SK-N-SH treated with all-trans-retinoic acid at 6 μM for 48 hours (cell line): ENCODE data around the gene ABCG2.
A peak's percentile ranks its signal among the peaks of the same experiment; 100 is the strongest.

Experiments
- ATAC-seq: fragments of 200-7000 bp; cut with Tn5 transposase; 3 replicates; pipeline ENCODE4 v1.9.1; 2020; ENCODE audit warnings: mild to moderate bottlenecking, moderate library complexity
- ARNTL ChIP-seq: fragments of 450-650 bp; formaldehyde crosslinking; IDR thresholded peaks from 2 replicates; pipeline ENCODE4 v1.5.0; 2020; ENCODE audit warnings: low read depth, mild to moderate bottlenecking, moderate library complexity, borderline replicate concordance
- BACH2 ChIP-seq: fragments of 250-450 bp; sonication (Bioruptor Pico); IDR thresholded peaks from 2 replicates; pipeline ENCODE4 v1.9.0; 2021; ENCODE audit warnings: mild to moderate bottlenecking, borderline replicate concordance
- GLIS3 ChIP-seq: fragments of 250-450 bp; sonication (Bioruptor Pico); IDR thresholded peaks from 2 replicates; pipeline ENCODE4 v1.5.0; 2020; ENCODE audit warnings: mild to moderate bottlenecking, moderate library complexity
- ISL1 ChIP-seq: fragments of 250-450 bp; sonication (Bioruptor Pico); IDR thresholded peaks from 2 replicates; pipeline ENCODE4 v2.1.2; 2022; ENCODE audit warnings: mild to moderate bottlenecking, moderate library complexity
- OSR1 ChIP-seq: fragments of 250-450 bp; sonication (Bioruptor Pico); IDR thresholded peaks from 2 replicates; pipeline ENCODE4 v1.8.0; 2022; ENCODE audit warnings: moderate library complexity, mild to moderate bottlenecking, inconsistent platforms
- PPARA ChIP-seq: fragments of 250-450 bp; sonication (Bioruptor Pico); IDR thresholded peaks from 2 replicates; pipeline ENCODE4 v1.5.0; 2020; ENCODE audit warnings: mild to moderate bottlenecking, borderline replicate concordance
- SNAI2 ChIP-seq: fragments of 250-450 bp; sonication (Bioruptor Pico); IDR thresholded peaks from 2 replicates; pipeline ENCODE4 v1.5.0; 2020; ENCODE audit warnings: mild to moderate bottlenecking, moderate library complexity
- TCF4 ChIP-seq: fragments of 250-450 bp; sonication (Bioruptor Pico); IDR thresholded peaks from 2 replicates; pipeline ENCODE4 v1.8.0; 2021; ENCODE audit warnings: mild to moderate bottlenecking, moderate library complexity, borderline replicate concordance
- ZC3H10 ChIP-seq: fragments of 250-450 bp; sonication (Bioruptor Pico); IDR thresholded peaks from 2 replicates; pipeline ENCODE4 v1.5.1; 2021; ENCODE audit warnings: mild to moderate bottlenecking, moderate library complexity
- ZFP3 ChIP-seq: fragments of 250-450 bp; sonication (Bioruptor Pico); IDR thresholded peaks from 2 replicates; pipeline ENCODE4 v1.5.0; 2020; ENCODE audit warnings: mild to moderate bottlenecking, moderate library complexity
- ZFP30 ChIP-seq: fragments of 450-650 bp; formaldehyde crosslinking; IDR thresholded peaks from 2 replicates; pipeline ENCODE4 v1.5.0; 2022; ENCODE audit warnings: mild to moderate bottlenecking, moderate library complexity
- ZNF565 ChIP-seq: fragments of 450-650 bp; formaldehyde crosslinking; conservative IDR thresholded peaks from 2 replicates; pipeline ENCODE4 v1.5.0; 2020; ENCODE audit warnings: low read depth, mild to moderate bottlenecking, moderate library complexity
- ZNF8 ChIP-seq: fragments of 450-650 bp; formaldehyde crosslinking; IDR thresholded peaks from 2 replicates; pipeline ENCODE4 v1.5.0; 2020; ENCODE audit warnings: mild to moderate bottlenecking, moderate library complexity
- TF ChIP-seq, protein P1 (sequence below): fragments of 250-450 bp; sonication (Bioruptor Pico); IDR thresholded peaks from 2 replicates; pipeline ENCODE4 v1.5.1; 2021; ENCODE audit warnings: mild to moderate bottlenecking, moderate library complexity
- TF ChIP-seq, protein P2 (sequence below): fragments of 250-450 bp; sonication (Bioruptor Pico); IDR thresholded peaks from 2 replicates; pipeline ENCODE4 v1.8.0; 2021; ENCODE audit warnings: low read depth, mild to moderate bottlenecking, moderate library complexity, borderline replicate concordance
- TF ChIP-seq, protein P3 (sequence below): fragments of 250-450 bp; sonication (Bioruptor Pico); IDR thresholded peaks from 2 replicates; pipeline ENCODE4 v1.5.0; 2020; ENCODE audit warnings: mild to moderate bottlenecking, moderate library complexity

The ABCG2 gene

DNA sequence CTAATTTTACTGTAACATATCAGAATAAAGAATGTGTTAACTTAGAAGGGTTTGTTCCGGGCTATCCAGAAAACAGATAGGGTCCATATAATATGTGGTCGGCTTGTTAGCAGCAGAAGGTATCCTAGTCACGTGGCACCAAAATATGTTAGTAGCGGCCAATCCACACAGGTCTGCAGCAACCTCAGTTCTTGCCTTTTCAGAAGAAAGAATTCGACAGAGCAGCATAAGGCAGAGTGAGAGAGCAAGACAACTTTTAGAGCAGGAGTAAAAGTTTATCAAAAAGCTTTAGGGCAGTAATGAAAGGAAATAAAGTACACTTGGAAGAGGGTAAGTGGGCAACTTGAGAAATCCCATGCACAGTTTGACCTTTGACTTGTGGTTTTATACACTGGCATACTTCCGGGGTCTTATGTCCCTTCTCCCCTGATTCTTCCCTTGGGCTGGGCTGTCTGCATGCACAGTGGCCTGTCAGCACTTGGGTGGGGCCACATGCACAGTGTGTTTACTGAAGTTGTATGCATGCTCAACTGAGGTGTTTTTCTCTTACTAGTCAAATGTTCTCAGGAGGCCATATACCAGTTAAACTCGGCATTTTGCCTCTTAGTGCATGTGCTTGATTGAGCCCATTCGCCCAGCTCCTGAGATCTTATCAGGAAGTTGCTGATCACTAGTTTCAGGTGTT is 37.0 kb upstream of the ABCG2 start:
- ATAC-seq: no peak
- no peak for TF ChIP-seq ZFP3 (CRISPR knock-in tag)
- TF ChIP-seq, protein P1, sequence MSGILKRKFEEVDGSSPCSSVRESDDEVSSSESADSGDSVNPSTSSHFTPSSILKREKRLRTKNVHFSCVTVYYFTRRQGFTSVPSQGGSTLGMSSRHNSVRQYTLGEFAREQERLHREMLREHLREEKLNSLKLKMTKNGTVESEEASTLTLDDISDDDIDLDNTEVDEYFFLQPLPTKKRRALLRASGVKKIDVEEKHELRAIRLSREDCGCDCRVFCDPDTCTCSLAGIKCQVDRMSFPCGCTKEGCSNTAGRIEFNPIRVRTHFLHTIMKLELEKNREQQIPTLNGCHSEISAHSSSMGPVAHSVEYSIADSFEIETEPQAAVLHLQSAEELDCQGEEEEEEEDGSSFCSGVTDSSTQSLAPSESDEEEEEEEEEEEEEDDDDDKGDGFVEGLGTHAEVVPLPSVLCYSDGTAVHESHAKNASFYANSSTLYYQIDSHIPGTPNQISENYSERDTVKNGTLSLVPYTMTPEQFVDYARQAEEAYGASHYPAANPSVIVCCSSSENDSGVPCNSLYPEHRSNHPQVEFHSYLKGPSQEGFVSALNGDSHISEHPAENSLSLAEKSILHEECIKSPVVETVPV (CRISPR knock-in tag): no peak
- TF ChIP-seq, protein P2, sequence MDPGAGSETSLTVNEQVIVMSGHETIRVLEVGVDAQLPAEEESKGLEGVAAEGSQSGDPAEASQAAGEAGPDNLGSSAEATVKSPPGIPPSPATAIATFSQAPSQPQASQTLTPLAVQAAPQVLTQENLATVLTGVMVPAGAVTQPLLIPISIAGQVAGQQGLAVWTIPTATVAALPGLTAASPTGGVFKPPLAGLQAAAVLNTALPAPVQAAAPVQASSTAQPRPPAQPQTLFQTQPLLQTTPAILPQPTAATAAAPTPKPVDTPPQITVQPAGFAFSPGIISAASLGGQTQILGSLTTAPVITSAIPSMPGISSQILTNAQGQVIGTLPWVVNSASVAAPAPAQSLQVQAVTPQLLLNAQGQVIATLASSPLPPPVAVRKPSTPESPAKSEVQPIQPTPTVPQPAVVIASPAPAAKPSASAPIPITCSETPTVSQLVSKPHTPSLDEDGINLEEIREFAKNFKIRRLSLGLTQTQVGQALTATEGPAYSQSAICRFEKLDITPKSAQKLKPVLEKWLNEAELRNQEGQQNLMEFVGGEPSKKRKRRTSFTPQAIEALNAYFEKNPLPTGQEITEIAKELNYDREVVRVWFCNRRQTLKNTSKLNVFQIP: no peak
- TF ChIP-seq ISL1: no peak

DNA sequence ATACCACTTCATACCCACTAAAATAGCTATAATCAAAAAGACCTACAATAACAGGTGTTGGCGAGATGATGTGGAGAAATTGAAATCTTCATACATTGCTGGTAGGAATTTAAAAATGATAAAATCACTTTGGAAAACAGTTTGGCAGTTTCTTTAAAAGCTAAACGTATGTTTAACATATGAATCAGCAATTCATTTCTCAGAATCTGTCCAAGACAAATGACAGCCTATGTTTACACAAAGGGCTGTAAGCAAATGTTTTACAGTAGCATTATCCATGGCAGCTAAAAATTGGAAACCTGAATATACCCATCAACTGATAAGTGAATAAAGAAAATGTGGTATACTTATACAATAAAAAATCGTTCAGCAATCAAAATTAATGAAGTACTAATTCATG is 33.0 kb upstream of the ABCG2 start:
- no peak for ATAC-seq
- TF ChIP-seq GLIS3 (CRISPR knock-in tag) (no peak), TCF4 (CRISPR knock-in tag) (no peak), ISL1 (no peak), SNAI2 (no peak)
- TF ChIP-seq, protein P2: no peak

DNA sequence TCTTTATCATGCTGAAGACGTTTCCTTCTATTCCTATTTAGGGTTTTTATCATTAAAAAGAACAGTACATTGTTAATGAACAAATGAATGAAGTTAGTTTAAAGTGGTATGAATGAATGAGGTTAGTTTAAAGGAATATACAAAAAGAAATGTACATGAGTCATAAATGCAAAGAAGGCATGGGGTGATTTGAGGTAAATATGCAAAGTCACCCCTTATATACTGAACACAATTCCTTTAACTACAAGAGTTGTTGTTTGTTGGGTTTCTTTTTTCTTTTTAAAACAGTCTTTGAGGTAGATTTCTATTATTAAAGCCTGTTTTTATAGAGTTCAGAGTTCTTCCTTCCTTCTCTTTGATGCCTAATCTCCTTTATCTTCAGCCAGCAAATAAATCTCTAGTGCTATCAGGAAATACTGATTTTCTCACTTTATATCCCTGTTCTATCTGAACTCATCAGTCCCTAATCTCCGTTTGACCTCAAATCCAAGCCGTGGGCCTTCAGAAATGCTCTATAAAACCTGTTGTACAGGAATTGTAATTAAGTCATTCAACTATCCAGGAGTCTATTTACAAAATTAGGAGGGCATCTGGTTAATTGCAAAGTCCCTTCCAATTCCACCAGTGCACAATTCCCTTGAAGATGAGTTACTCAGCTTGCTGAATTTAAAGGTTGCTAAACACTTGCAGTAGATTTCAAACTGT is 31.6 kb upstream of the ABCG2 start:
- TF ChIP-seq PPARA (CRISPR knock-in tag): no peak
- no peak for TF ChIP-seq ZFP3 (CRISPR knock-in tag)
- no peak for TF ChIP-seq TCF4 (CRISPR knock-in tag)
- TF ChIP-seq ZFP30: no peak
- TF ChIP-seq, protein P3, sequence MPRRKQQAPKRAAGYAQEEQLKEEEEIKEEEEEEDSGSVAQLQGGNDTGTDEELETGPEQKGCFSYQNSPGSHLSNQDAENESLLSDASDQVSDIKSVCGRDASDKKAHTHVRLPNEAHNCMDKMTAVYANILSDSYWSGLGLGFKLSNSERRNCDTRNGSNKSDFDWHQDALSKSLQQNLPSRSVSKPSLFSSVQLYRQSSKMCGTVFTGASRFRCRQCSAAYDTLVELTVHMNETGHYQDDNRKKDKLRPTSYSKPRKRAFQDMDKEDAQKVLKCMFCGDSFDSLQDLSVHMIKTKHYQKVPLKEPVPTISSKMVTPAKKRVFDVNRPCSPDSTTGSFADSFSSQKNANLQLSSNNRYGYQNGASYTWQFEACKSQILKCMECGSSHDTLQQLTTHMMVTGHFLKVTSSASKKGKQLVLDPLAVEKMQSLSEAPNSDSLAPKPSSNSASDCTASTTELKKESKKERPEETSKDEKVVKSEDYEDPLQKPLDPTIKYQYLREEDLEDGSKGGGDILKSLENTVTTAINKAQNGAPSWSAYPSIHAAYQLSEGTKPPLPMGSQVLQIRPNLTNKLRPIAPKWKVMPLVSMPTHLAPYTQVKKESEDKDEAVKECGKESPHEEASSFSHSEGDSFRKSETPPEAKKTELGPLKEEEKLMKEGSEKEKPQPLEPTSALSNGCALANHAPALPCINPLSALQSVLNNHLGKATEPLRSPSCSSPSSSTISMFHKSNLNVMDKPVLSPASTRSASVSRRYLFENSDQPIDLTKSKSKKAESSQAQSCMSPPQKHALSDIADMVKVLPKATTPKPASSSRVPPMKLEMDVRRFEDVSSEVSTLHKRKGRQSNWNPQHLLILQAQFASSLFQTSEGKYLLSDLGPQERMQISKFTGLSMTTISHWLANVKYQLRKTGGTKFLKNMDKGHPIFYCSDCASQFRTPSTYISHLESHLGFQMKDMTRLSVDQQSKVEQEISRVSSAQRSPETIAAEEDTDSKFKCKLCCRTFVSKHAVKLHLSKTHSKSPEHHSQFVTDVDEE (CRISPR knock-in tag): no peak
- 0 out of 2 replicates have a peak, but pooled peaks have one; percentile 9 for TF ChIP-seq ISL1
- TF ChIP-seq ZNF8 (CRISPR knock-in tag): no peak
- TF ChIP-seq ZNF565 (CRISPR knock-in tag): no peak
- no peak for TF ChIP-seq ZC3H10
- ATAC-seq: no peak

DNA sequence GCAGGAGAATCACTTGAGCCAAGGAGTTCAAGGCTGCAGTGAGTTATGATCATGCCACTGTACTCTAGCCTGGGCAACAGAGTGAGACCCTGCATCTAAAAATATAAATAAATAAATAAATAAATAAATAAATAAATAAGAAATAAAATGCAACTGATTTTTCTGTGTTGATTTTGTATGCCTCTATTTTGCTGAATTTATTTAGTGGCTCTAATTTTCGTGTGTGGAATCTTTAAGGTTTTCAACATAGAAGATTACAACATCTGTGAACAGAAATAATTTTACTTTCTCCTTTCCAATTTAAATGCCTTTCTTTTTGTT is 30.9 kb upstream of the ABCG2 start:
- TF ChIP-seq BACH2 (CRISPR knock-in tag) (no peak), ISL1 (no peak)
- no peak for ATAC-seq

DNA sequence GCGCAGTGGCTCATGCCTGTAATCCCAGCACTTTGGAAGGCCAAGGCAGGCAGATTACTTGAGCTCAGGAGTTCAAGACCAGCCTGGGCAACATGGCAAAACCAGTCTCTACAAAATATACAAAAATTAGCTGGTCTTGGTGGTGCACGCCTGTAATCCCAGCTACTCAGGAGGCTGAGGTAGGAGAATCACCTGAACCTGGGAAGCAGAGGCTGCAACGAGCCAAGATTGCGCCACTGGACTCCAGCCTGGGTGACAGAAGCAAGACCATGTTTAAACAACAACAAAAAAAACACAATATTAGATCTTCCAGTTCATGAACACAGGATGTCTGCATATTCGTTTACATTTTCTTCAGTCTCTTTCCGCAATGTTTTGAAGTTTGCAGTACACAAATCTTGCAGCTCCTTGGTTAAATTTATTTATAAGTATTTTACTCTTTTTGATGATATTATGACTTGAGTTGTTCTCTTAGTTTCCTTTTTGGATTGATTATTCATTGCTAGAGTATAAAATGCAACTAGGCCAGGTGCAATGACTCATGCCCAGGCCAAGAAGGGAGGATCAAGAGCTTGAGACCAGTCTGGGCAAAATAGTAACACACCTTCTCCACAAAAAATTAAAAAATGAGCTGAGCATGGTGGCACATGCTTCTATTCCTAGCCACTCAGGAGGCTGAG is 30.4 kb upstream of the ABCG2 start:
- no peak for TF ChIP-seq ARNTL (CRISPR knock-in tag)
- TF ChIP-seq ZFP3 (CRISPR knock-in tag): no peak
- TF ChIP-seq, protein P3 (CRISPR knock-in tag): no peak
- TF ChIP-seq ZC3H10: no peak
- TF ChIP-seq OSR1 (CRISPR knock-in tag): no peak
- ATAC-seq: no peak
